C4-2B (cell line): ENCODE data around the gene CD84.
"Not testable (repeated sequence)": the region's sequence is repeated elsewhere in the genome, so short reads cannot be mapped to it uniquely, and the experiment has no call there.

Experiments used
- H3K27ac ChIP-seq: fragments of 450-650 bp; 2 replicates; pipeline ENCODE4 v1.5.1; 2017
- CTCF ChIP-seq: fragments of 450-650 bp; conservative IDR thresholded peaks from 2 replicates; pipeline ENCODE4 v1.5.1; 2017; ENCODE audit warnings: mild to moderate bottlenecking
- ZFX ChIP-seq: fragments of 450-650 bp; IDR thresholded peaks from 2 replicates; pipeline ENCODE4 v1.6.1; 2017

CD84 gene

DNA sequence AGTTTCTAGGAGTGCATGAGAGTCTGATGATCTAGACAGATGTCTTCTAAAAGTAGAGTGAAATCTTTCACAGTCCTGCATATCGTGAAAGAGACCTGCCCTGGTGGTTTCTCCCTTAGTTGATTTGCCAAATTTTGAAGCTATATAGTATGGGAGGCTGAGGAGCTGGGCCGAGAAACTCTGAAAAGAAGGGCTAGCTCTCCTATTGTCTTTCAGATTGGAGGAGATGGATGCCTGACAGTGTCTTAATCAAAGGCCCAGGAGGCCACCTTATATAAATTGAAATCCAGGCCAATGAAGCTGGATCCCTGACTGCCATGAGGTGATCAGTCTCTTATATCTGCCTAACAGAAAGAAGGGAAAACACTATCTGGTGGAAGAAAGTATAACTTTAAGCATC lies 18.4 kb upstream of the CD84 start:
- no peak overlapping the region for H3K27ac ChIP-seq
- TF ChIP-seq ZFX (no peak), CTCF (no peak)

DNA sequence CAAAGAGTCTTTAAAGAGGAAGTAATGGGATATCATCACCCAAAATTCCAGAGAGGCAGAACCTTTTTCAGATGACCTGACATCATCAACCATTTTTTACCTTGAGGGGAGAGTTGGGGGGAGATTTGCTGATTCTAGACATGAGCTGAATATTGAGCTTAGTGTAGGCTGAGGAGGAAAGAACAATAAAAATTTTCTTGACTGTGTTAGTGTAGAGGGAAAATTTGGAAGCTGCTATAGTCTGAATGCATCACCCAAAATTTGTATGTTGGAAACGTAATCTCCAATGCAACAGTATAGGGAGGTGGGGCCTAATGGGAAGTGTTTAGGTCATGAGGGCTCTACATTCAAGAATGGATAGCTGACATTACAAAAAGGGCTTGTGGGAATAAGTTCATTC lies 17.8 kb upstream of the CD84 start:
- TF ChIP-seq CTCF (no peak), ZFX (no peak)
- H3K27ac ChIP-seq, result no peak overlapping the region

- no peak overlapping the region for H3K27ac ChIP-seq
- TF ChIP-seq ZFX (no peak), CTCF (no peak)
These were observed 11.2 kb upstream of the CD84 start for GRCh38 chr1:160590488-160590887.

- no peak overlapping the region for H3K27ac ChIP-seq
- TF ChIP-seq ZFX (no peak), CTCF (no peak)
These were observed 9.2 kb upstream of the CD84 start for GRCh38 chr1:160588468-160588867.

DNA sequence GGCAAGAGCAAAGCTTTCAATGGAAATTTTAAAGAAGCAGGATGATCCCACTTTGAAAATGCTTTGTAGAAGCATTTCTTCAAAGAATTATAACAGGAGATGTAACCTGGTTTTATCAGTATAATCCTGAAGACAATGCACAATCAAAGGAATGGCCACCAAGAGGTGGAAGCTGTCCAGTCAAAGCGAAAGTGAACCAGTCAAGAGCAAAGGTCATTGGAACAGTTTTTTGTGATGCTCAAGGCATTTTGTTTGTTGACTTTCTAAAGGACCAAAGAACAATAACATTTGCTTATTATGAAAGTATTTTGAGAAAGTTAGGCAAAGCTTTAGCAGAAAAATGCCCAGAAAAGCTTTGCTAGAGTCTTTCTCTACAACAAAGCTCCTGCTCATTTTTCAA lies 5.5 kb upstream of the CD84 start:
- TF ChIP-seq CTCF, result no peak
- TF ChIP-seq ZFX, result no peak
- H3K27ac ChIP-seq, result no peak overlapping the region

- not testable (repeated sequence) for H3K27ac ChIP-seq
These were observed 3.7 kb upstream of the CD84 start for GRCh38 chr1:160582976-160583375.

GRCh38 chr1:160581961-160582360 lies 2.7 kb upstream of the CD84 start:
- TF ChIP-seq CTCF (no peak), ZFX (no peak)
- H3K27ac ChIP-seq, result no peak overlapping the region

GRCh38 chr1:160580221-160580812 lies 1.0 kb upstream of the CD84 start:
- TF ChIP-seq ZFX, result no peak
- TF ChIP-seq CTCF, result no peak
- no peak overlapping the region for H3K27ac ChIP-seq
